ENCODE data around the gene SHISA5. TPM values are rescaled to one million over a fixed set of nuclear protein-coding genes. Genes with fewer than 3 reads are reported as not detected.
A peak's percentile ranks its signal among the peaks of the same experiment; 100 is the strongest.

SHISA5 gene
- polyA plus RNA-seq, 3 donors: 147 to 266 (median 242) TPM

GRCh38 chr3:48548729-48549705, 45.0 kb upstream of the SHISA5 start:
- intact Hi-C loops (cut with micrococcal nuclease): loop anchor here (2.0 to 10.0 kb wide), 3 partner anchors 82 to 274 kb away; a partner anchor contains a TSS
- H3K9me3 ChIP-seq (replicated peaks in 1 of 2; ENCODE audit: control insufficient read depth in 1 of 2, insufficient read depth in 1 of 2, low read length in 2 of 2): no peaks in the 10 kb centered on the region
- peaks cover 71% of the 10 kb centered on the region for H3K4me1 Mint-ChIP-seq
- DNase-seq: peak; percentile 91 to 94 (median 91)
- H3K79me2 ChIP-seq (ENCODE audit: insufficient read depth, low read length): peaks cover 41% of the 10 kb centered on the region
- no peak overlapping the region for H3K4me2 ChIP-seq (replicated peaks; ENCODE audit: extremely low read depth, low read length, poor library complexity, severe bottlenecking)
- H3K27ac Mint-ChIP-seq: peak overlapping the region; percentile 60 to 92 (median 82)
- peaks cover 0 to 2% (median 1%) of the 10 kb centered on the region in 3 donors for H3K27me3 Mint-ChIP-seq (ENCODE audit: low read depth in 3 of 3)
- peaks cover 14% of the 10 kb centered on the region for H4K20me1 ChIP-seq (ENCODE audit: insufficient read depth, low read length)
- H3K4me3 Mint-ChIP-seq: no peak overlapping the region
- peaks cover 37 to 50% of the 10 kb centered on the region in 2 donors for H3K36me3 ChIP-seq (replicated peaks in 1 of 2; ENCODE audit: control insufficient read depth in 1 of 2, insufficient read depth in 2 of 2, low read length in 2 of 2)
- no peak overlapping the region for H3K9ac ChIP-seq (ENCODE audit: insufficient read depth, low read length, poor library complexity, severe bottlenecking)
- H3K27ac ChIP-seq (ENCODE audit: low read depth in 1 of 2, low read length in 2 of 2): peak overlapping the region; percentile 31 to 49
- H3K27me3 ChIP-seq (ENCODE audit: control insufficient read depth in 2 of 2, insufficient read depth in 2 of 2, low read length in 2 of 2): no peaks in the 10 kb centered on the region
- no peak overlapping the region for H3K4me3 ChIP-seq (replicated peaks in 1 of 3; ENCODE audit: low read depth in 2 of 3, low read length in 3 of 3)
- no peaks in the 10 kb centered on the region for H3K9me3 Mint-ChIP-seq
- TF ChIP-seq CTCF (IDR thresholded peaks at IDR 0.05): peak; percentile 87
- H2AFZ ChIP-seq (ENCODE audit: insufficient read depth, low read depth, low read length, poor library complexity, severe bottlenecking): no peak overlapping the region
- peaks cover 49 to 75% of the 10 kb centered on the region in 2 donors for H3K36me3 Mint-ChIP-seq
- 65% methylated on average over 7 of the region's 10 CpGs for WGBS (ENCODE audit: insufficient coverage)
- peaks cover 55 to 75% of the 10 kb centered on the region in 2 donors for H3K4me1 ChIP-seq (ENCODE audit: control insufficient read depth in 1 of 2, insufficient read depth in 2 of 2, low read length in 2 of 2)

- DNase-seq: no peak
- no peaks in the 10 kb centered on the region for H3K27me3 ChIP-seq (ENCODE audit: control insufficient read depth in 2 of 2, insufficient read depth in 2 of 2, low read length in 2 of 2)
- intact Hi-C loops (cut with micrococcal nuclease): loop anchor here (2.0 to 10.0 kb wide), 3 partner anchors 81 to 273 kb away; a partner anchor contains a TSS
- H3K9me3 ChIP-seq (replicated peaks in 1 of 2; ENCODE audit: control insufficient read depth in 1 of 2, insufficient read depth in 1 of 2, low read length in 2 of 2): no peaks in the 10 kb centered on the region
- Mint-ChIP-seq H3K4me3 (no peak overlapping the region), H3K27me3 (ENCODE audit: low read depth in 3 of 3) (peaks cover 0 to 2% (median 1%) of the 10 kb centered on the region in 3 donors), H3K9me3 (no peaks in the 10 kb centered on the region), H3K36me3 (peaks cover 49 to 73% of the 10 kb centered on the region in 2 donors), H3K4me1 (peaks cover 71% of the 10 kb centered on the region), H3K27ac (peak overlapping the region in 3 of 7 donors; percentile 54 to 78 (median 74))
- no peak for TF ChIP-seq CTCF (IDR thresholded peaks at IDR 0.05)
- H3K36me3 ChIP-seq (replicated peaks in 1 of 2; ENCODE audit: control insufficient read depth in 1 of 2, insufficient read depth in 2 of 2, low read length in 2 of 2): peaks cover 37 to 54% of the 10 kb centered on the region in 2 donors
- WGBS (ENCODE audit: insufficient coverage): no CpG with 5 or more reads among the region's 5 CpGs
- peaks cover 55 to 75% of the 10 kb centered on the region in 2 donors for H3K4me1 ChIP-seq (ENCODE audit: control insufficient read depth in 1 of 2, insufficient read depth in 2 of 2, low read length in 2 of 2)
- H4K20me1 ChIP-seq (ENCODE audit: insufficient read depth, low read length): peaks cover 14% of the 10 kb centered on the region
- no peak overlapping the region for H3K9ac ChIP-seq (ENCODE audit: insufficient read depth, low read length, poor library complexity, severe bottlenecking)
- peaks cover 35% of the 10 kb centered on the region for H3K79me2 ChIP-seq (ENCODE audit: insufficient read depth, low read length)
- no peak overlapping the region for H3K27ac ChIP-seq (ENCODE audit: low read depth in 1 of 2, low read length in 2 of 2)
- no peak overlapping the region for H3K4me2 ChIP-seq (replicated peaks; ENCODE audit: extremely low read depth, low read length, poor library complexity, severe bottlenecking)
- no peak overlapping the region for H2AFZ ChIP-seq (ENCODE audit: insufficient read depth, low read depth, low read length, poor library complexity, severe bottlenecking)
- H3K4me3 ChIP-seq (replicated peaks in 1 of 3; ENCODE audit: low read depth in 2 of 3, low read length in 3 of 3): no peak overlapping the region
Measured at GRCh38 chr3:48548126-48548525, 44.2 kb upstream of the SHISA5 start.

Data from CD14-positive monocyte (primary cell).